Neural progenitor cell (in vitro differentiated cells): ENCODE data around the gene THBD. TPM values are rescaled to one million over a fixed set of nuclear protein-coding genes. Genes with fewer than 3 reads are reported as not detected.

Experiments used
- DNase-seq: peaks from one replicate; pipeline ENCODE4 v3.0.0-alpha.2; 2016; ENCODE audit warnings: low spot score
- H2AFZ ChIP-seq: fragments of 200-600 bp; sonication (generic); replicated peaks from 2 replicates; pipeline ENCODE4 v1.6.1; 2016; ENCODE audit warnings: antibody characterized with exemption
- H3F3A ChIP-seq: fragments of 200-600 bp; sonication (generic); 2 replicates; pipeline ENCODE4 v1.6.1; 2016; ENCODE audit warnings: antibody characterized with exemption, low read depth
- H3K27ac ChIP-seq: fragments of 200-600 bp; sonication (generic); 2 replicates; pipeline ENCODE4 v1.5.1; 2016; ENCODE audit warnings: mild to moderate bottlenecking
- H3K27me3 ChIP-seq: fragments of 200-600 bp; sonication (generic); 2 replicates; pipeline ENCODE4 v1.6.1; 2016; ENCODE audit warnings: mild to moderate bottlenecking, moderate library complexity
- H3K36me3 ChIP-seq: fragments of 200-600 bp; sonication (generic); 2 replicates; pipeline ENCODE4 v1.5.1; 2016
- H3K4me1 ChIP-seq: fragments of 200-600 bp; sonication (generic); 2 replicates; pipeline ENCODE4 v1.6.1; 2016; ENCODE audit warnings: mixed run types
- H3K4me2 ChIP-seq: fragments of 200-600 bp; sonication (generic); 2 replicates; pipeline ENCODE4 v1.6.1; 2016
- H3K4me3 ChIP-seq: fragments of 200-600 bp; sonication (generic); 2 replicates; pipeline ENCODE4 v1.5.1; 2016
- H3K79me2 ChIP-seq: fragments of 200-600 bp; sonication (generic); 2 replicates; pipeline ENCODE4 v1.6.1; 2016; ENCODE audit warnings: low read depth
- H3K9ac ChIP-seq: fragments of 200-600 bp; sonication (generic); 2 replicates; pipeline ENCODE4 v1.6.1; 2016
- H3K9me3 ChIP-seq: fragments of 200-600 bp; sonication (generic); 2 replicates; pipeline ENCODE4 v1.5.1; 2016; ENCODE audit warnings: low read depth
- H4K20me1 ChIP-seq: fragments of 200-600 bp; sonication (generic); 2 replicates; pipeline ENCODE4 v1.6.1; 2016; ENCODE audit warnings: low read depth
- H3K27ac Mint-ChIP-seq: 3 replicates; pipeline ENCODE4 v1.8.0; 2021; ENCODE audit warnings: mixed read lengths
- H3K27me3 Mint-ChIP-seq: 2 replicates; pipeline ENCODE4 v1.8.0; 2022; ENCODE audit warnings: low read depth, mild to moderate bottlenecking, inconsistent platforms, moderate library complexity, mixed read lengths; ENCODE audit not compliant: insufficient read depth
- H3K36me3 Mint-ChIP-seq: 3 replicates; pipeline ENCODE4 v1.8.0; 2021; ENCODE audit warnings: mixed read lengths
- H3K4me1 Mint-ChIP-seq: 3 replicates; pipeline ENCODE4 v1.8.0; 2021; ENCODE audit warnings: mixed read lengths
- H3K4me3 Mint-ChIP-seq: 3 replicates; pipeline ENCODE4 v1.8.0; 2021; ENCODE audit warnings: mild to moderate bottlenecking, moderate library complexity, mixed read lengths
- H3K9me3 Mint-ChIP-seq: 3 replicates; pipeline ENCODE4 v1.8.0; 2020; ENCODE audit warnings: mixed read lengths
- EZH2 ChIP-seq: fragments of 200-600 bp; sonication (generic); IDR thresholded peaks from 2 replicates; pipeline ENCODE4 v1.6.1; 2017; ENCODE audit warnings: antibody characterized with exemption, mild to moderate bottlenecking, moderate library complexity
- EZH2phosphoT487 ChIP-seq: fragments of 200-600 bp; sonication (generic); IDR thresholded peaks from 2 replicates; pipeline ENCODE4 v1.6.1; 2017; ENCODE audit warnings: antibody characterized with exemption
- total RNA-seq: library from RNA; depleted of rRNA; stranded (reverse); fragments of >200 nt; gene quantifications from 2 replicates; pipeline ENCODE4 v1.2.3, GENCODE V29; 2015; ENCODE audit warnings: low replicate concordance
- TF ChIP-seq, protein P1 (sequence below): fragments of 200-600 bp; sonication (generic); IDR thresholded peaks from 2 replicates; pipeline ENCODE4 v1.5.1; 2017; ENCODE audit warnings: antibody characterized with exemption, mild to moderate bottlenecking

The THBD gene
- total RNA-seq, 1 donor from 2014 or later: 0.15 TPM

DNA sequence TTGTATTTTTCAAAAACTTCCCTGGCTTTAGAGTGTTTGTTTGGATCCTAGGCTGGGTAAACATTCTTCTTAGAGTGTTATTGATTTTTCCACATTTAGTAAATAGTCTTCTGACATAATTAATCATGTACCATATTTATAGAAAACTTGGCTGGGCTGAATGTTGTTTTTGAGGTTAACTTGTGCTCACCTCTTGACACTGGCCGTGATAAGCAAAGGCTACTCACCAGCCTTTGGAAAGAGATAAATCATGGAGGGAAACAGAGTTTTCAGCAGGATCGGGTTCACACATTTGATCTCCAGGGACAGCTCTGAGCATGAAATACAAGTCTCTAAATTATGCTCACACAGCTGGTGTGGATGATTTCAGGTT is 42.9 kb upstream of the THBD start:
- Mint-ChIP-seq H3K27me3 (peaks cover 5% of the 10 kb centered on the region), H3K27ac (no peak overlapping the region), H3K9me3 (no peaks in the 10 kb centered on the region), H3K4me1 (peaks cover 6% of the 10 kb centered on the region), H3K36me3 (no peaks in the 10 kb centered on the region), H3K4me3 (no peak overlapping the region)
- TF ChIP-seq EZH2phosphoT487 (no peak), EZH2 (no peak)
- TF ChIP-seq, protein P1, sequence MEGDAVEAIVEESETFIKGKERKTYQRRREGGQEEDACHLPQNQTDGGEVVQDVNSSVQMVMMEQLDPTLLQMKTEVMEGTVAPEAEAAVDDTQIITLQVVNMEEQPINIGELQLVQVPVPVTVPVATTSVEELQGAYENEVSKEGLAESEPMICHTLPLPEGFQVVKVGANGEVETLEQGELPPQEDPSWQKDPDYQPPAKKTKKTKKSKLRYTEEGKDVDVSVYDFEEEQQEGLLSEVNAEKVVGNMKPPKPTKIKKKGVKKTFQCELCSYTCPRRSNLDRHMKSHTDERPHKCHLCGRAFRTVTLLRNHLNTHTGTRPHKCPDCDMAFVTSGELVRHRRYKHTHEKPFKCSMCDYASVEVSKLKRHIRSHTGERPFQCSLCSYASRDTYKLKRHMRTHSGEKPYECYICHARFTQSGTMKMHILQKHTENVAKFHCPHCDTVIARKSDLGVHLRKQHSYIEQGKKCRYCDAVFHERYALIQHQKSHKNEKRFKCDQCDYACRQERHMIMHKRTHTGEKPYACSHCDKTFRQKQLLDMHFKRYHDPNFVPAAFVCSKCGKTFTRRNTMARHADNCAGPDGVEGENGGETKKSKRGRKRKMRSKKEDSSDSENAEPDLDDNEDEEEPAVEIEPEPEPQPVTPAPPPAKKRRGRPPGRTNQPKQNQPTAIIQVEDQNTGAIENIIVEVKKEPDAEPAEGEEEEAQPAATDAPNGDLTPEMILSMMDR: no peak
- Histone ChIP-seq H3F3A (no peaks in the 10 kb centered on the region), H3K79me2 (no peaks in the 10 kb centered on the region), H2AFZ (no peak overlapping the region), H3K4me3 (no peak overlapping the region), H3K4me1 (no peaks in the 10 kb centered on the region), H3K9me3 (no peaks in the 10 kb centered on the region), H3K27me3 (no peaks in the 10 kb centered on the region), H3K27ac (no peak overlapping the region), H3K9ac (no peak overlapping the region), H4K20me1 (no peaks in the 10 kb centered on the region), H3K4me2 (no peak overlapping the region), H3K36me3 (no peaks in the 10 kb centered on the region)
- DNase-seq: no peak

DNA sequence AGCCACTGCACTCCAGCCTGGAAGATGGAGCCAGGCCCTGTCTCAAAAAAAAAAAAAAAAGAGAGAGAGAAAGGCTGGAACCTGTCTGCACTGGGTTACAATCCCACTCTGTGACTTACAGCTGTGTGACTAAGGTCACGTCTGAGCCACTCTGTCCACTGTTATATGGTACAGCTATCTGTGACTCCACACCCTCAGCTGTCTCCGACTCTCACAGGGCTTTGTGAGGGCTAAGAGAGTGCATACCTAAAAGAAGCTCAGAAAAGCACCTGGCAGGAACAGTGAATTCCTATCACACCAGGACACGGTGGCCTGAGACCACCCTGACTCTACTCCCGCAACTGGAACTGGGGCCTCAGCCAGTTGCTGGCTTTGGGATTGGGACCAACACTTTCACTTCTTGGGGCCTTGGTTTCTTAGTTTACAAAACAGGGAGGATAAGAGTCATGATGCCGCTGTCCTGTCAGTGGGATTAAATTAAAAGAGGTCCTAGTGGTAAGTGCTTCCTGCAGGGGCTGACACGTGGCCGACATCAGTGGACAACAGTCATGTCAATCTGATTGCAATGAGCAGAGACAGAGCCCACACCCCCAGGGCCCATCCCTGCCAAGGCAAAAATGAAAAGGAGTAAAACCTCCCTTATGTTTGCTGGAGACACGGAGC is 42.4 kb upstream of the THBD start:
- TF ChIP-seq EZH2phosphoT487 (no peak), EZH2 (no peak)
- TF ChIP-seq, protein P1: no peak
- H2AFZ ChIP-seq: no peak overlapping the region
- H3K4me3 ChIP-seq: no peak overlapping the region
- Mint-ChIP-seq H3K9me3 (no peaks in the 10 kb centered on the region), H3K27ac (no peak overlapping the region), H3K27me3 (peaks cover 5% of the 10 kb centered on the region), H3K4me3 (no peak overlapping the region), H3K36me3 (no peaks in the 10 kb centered on the region), H3K4me1 (peaks cover 5% of the 10 kb centered on the region)
- H3K36me3 ChIP-seq: no peaks in the 10 kb centered on the region
- no peaks in the 10 kb centered on the region for H3K4me1 ChIP-seq
- DNase-seq: no peak
- no peaks in the 10 kb centered on the region for H3F3A ChIP-seq
- no peak overlapping the region for H3K4me2 ChIP-seq
- no peak overlapping the region for H3K27ac ChIP-seq
- no peaks in the 10 kb centered on the region for H3K9me3 ChIP-seq
- no peaks in the 10 kb centered on the region for H3K27me3 ChIP-seq
- H3K79me2 ChIP-seq: no peaks in the 10 kb centered on the region
- H4K20me1 ChIP-seq: no peaks in the 10 kb centered on the region
- H3K9ac ChIP-seq: no peak overlapping the region

DNA sequence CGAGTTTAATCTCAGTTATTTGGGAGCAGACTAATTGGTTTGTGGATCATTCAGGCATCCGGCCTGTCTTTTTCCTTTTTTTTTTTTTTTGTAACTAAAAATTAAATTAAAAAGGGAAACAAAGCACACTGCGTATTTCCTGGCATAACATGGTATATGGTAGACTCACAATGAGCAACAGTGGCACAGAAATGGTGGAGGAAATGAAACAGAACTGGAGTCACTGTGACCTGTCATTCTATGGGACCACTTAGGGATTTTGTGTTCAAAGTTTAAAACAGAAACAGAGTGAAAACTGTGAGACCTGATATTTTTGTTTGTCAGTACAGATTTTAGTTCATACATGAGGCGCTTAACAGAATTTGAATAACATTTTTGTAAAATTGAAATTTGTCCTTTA is 41.4 kb upstream of the THBD start:
- H3K27ac Mint-ChIP-seq: no peak overlapping the region
- H3K4me3 Mint-ChIP-seq: no peak overlapping the region
- H3K4me1 ChIP-seq: no peaks in the 10 kb centered on the region
- H3K4me2 ChIP-seq: no peak overlapping the region
- no peaks in the 10 kb centered on the region for H3K36me3 Mint-ChIP-seq
- peaks cover 10% of the 10 kb centered on the region for H3K4me1 Mint-ChIP-seq
- no peak overlapping the region for H3K9ac ChIP-seq
- no peaks in the 10 kb centered on the region for H3K9me3 Mint-ChIP-seq
- no peaks in the 10 kb centered on the region for H4K20me1 ChIP-seq
- H3K79me2 ChIP-seq: no peaks in the 10 kb centered on the region
- DNase-seq: no peak
- no peak overlapping the region for H3K4me3 ChIP-seq
- H3K27ac ChIP-seq: no peak overlapping the region
- no peaks in the 10 kb centered on the region for H3K27me3 ChIP-seq
- H2AFZ ChIP-seq: no peak overlapping the region
- no peaks in the 10 kb centered on the region for H3K36me3 ChIP-seq
- no peaks in the 10 kb centered on the region for H3F3A ChIP-seq
- no peaks in the 10 kb centered on the region for H3K9me3 ChIP-seq
- TF ChIP-seq EZH2phosphoT487 (no peak), EZH2 (no peak)
- TF ChIP-seq, protein P1: no peak
- H3K27me3 Mint-ChIP-seq: peaks cover 5% of the 10 kb centered on the region
